ENCODE measurements around the gene SH2D4B.
A peak's percentile ranks its signal among the peaks of the same experiment; 100 is the strongest.

Gene SH2D4B

GRCh38 chr10:80602881-80603280, 65.2 kb downstream of the SH2D4B start:
- no peak for TF ChIP-seq CTCF (conservative IDR thresholded peaks at IDR 0.05; ENCODE audit: low read depth, low read length)
- no peak overlapping the region for H3K4me3 ChIP-seq (ENCODE audit: low read depth, low read length)
- no peak for DNase-seq (ENCODE audit: low read depth)

GRCh38 chr10:80603516-80603915, 65.8 kb downstream of the SH2D4B start:
- no peak for TF ChIP-seq CTCF (conservative IDR thresholded peaks at IDR 0.05; ENCODE audit: low read depth, low read length)
- no peak for DNase-seq (ENCODE audit: low read depth)
- H3K4me3 ChIP-seq (ENCODE audit: low read depth, low read length) = no peak overlapping the region

- TF ChIP-seq CTCF (conservative IDR thresholded peaks at IDR 0.05; ENCODE audit: low read depth, low read length) = no peak
- no peak for DNase-seq (ENCODE audit: low read depth)
- H3K4me3 ChIP-seq (ENCODE audit: low read depth, low read length) = no peak overlapping the region
Observed at GRCh38 chr10:80608706-80609105, 71.0 kb downstream of the SH2D4B start.

- peak; percentile 1 for DNase-seq (ENCODE audit: low read depth)
- H3K4me3 ChIP-seq (ENCODE audit: low read depth, low read length) = no peak overlapping the region
- no peak for TF ChIP-seq CTCF (conservative IDR thresholded peaks at IDR 0.05; ENCODE audit: low read depth, low read length)
Observed at GRCh38 chr10:80609331-80609730, 71.6 kb downstream of the SH2D4B start.

- DNase-seq (ENCODE audit: low read depth) = no peak
- no peak overlapping the region for H3K4me3 ChIP-seq (ENCODE audit: low read depth, low read length)
- TF ChIP-seq CTCF (conservative IDR thresholded peaks at IDR 0.05; ENCODE audit: low read depth, low read length) = no peak
Observed at GRCh38 chr10:80611481-80612185, 73.9 kb downstream of the SH2D4B start.

- no peak overlapping the region for H3K4me3 ChIP-seq (ENCODE audit: low read depth, low read length)
- no peak for DNase-seq (ENCODE audit: low read depth)
- TF ChIP-seq CTCF (conservative IDR thresholded peaks at IDR 0.05; ENCODE audit: low read depth, low read length) = no peak
Observed at GRCh38 chr10:80612261-80612660, 74.6 kb downstream of the SH2D4B start.

- no peak for DNase-seq (ENCODE audit: low read depth)
- no peak for TF ChIP-seq CTCF (conservative IDR thresholded peaks at IDR 0.05; ENCODE audit: low read depth, low read length)
- no peak overlapping the region for H3K4me3 ChIP-seq (ENCODE audit: low read depth, low read length)
Observed at GRCh38 chr10:80613466-80614170, 75.9 kb downstream of the SH2D4B start.

All from choroid plexus epithelial cell (primary cell).